HCT116 (cell line): ENCODE measurements around the gene DEPDC1B. TPM values are rescaled to one million over a fixed set of nuclear protein-coding genes. Genes with fewer than 3 reads are reported as not detected.

Experiments
- ATAC-seq: fragments of 200-7000 bp; cut with Tn5 transposase; 2 replicates; pipeline ENCODE4 v1.9.1; 2020; ENCODE audit warnings: mild to moderate bottlenecking, moderate library complexity
- BruUV-seq: library from RNA; stranded (reverse); fragments of 400-500 nt; replicated peaks from 2 replicates; lab custom pipeline; 2021; lab: Mats Ljungman, UMichigan
- CTCF ChIA-PET: fragments of 300-600 bp; sonication (Branson Sonifier 250); formaldehyde crosslinking; loops from one replicate; lab custom pipeline; 2021; ENCODE audit warnings: antibody characterized with exemption; lab: Charles Lee
- POLR2A ChIA-PET: fragments of 300-600, 350-600 bp; sonication (Branson Sonifier 250); formaldehyde crosslinking; loops from one replicate; lab custom pipeline; 2021; ENCODE audit warnings: antibody characterized with exemption; lab: Charles Lee
- RAD21 ChIA-PET, 2 experiments: fragments of 300-600 bp; sonication (Branson Sonifier 250); formaldehyde crosslinking; loops; one replicate each; lab custom pipeline; 2023; ENCODE audit warnings: low total read pairs in 2 of 2; ENCODE audit not compliant: uncharacterized antibody in 2 of 2, unreplicated experiment in 2 of 2, low non-redundant PET in 1 of 2; lab: Charles Lee
- DNase-seq: peaks from one replicate; pipeline ENCODE4 v3.0.0-alpha.2; 2010; ENCODE audit warnings: low read depth, low spot score
- H2AFZ ChIP-seq: fragments of 200-600 bp; shearing (Covaris generic), sonication (generic); 2 replicates; pipeline ENCODE4 v1.6.1; 2017; ENCODE audit warnings: low read depth, mixed run types, mixed read lengths, antibody characterized with exemption, low read length; ENCODE audit not compliant: poor library complexity, severe bottlenecking
- H3K27ac ChIP-seq: 2 replicates; pipeline ENCODE4 v1.5.1; 2012; ENCODE audit warnings: low read depth, low read length
- H3K27me3 ChIP-seq: fragments of 200-600 bp; sonication (generic); 2 replicates; pipeline ENCODE4 v1.6.1; 2016; ENCODE audit warnings: mixed run types, low read length, mixed read lengths; ENCODE audit not compliant: insufficient read depth
- H3K36me3 ChIP-seq, 2 experiments: fragments of 200-500 bp in 1 of 2; fragments of 200-600 bp in 1 of 2; sonication (Bioruptor generic) in 1 of 2; sonication (generic) in 1 of 2; 2 replicates each; pipeline versions ENCODE4 v1.5.1 to v1.6.1; 2014 to 2016; ENCODE audit warnings: low read length in 2 of 2, inconsistent platforms in 1 of 2, mixed read lengths in 1 of 2, mixed run types in 1 of 2; ENCODE audit not compliant: insufficient read depth in 2 of 2, control insufficient read depth in 1 of 2
- H3K4me1 ChIP-seq, 2 experiments: fragments of 200-600 bp in 1 of 2; sonication (generic) in 1 of 2; 2 replicates each; pipeline versions ENCODE4 v1.5.1 to v1.6.1; 2012 to 2017; ENCODE audit warnings: low read length in 2 of 2, inconsistent platforms in 1 of 2, mild to moderate bottlenecking in 1 of 2, mixed read lengths in 1 of 2, mixed run types in 1 of 2, moderate library complexity in 1 of 2; ENCODE audit not compliant: insufficient read depth in 2 of 2, control insufficient read depth in 1 of 2
- H3K4me2 ChIP-seq: fragments of 200-600 bp; sonication (generic); 2 replicates; pipeline ENCODE4 v1.6.1; 2017; ENCODE audit warnings: mixed run types, low read length, mixed read lengths
- H3K4me3 ChIP-seq, 2 experiments: fragments of 200-600 bp in 1 of 2; sonication (generic) in 1 of 2; replicated peaks in 1 of 2; 2 replicates each; pipeline ENCODE4 v1.5.1; 2011 to 2016; ENCODE audit warnings: low read length in 2 of 2, control low read depth in 1 of 2, low read depth in 1 of 2, mild to moderate bottlenecking in 1 of 2, mixed read lengths in 1 of 2, mixed run types in 1 of 2
- H3K79me2 ChIP-seq: fragments of 200-600 bp; sonication (generic); 2 replicates; pipeline ENCODE4 v1.6.1; 2017; ENCODE audit warnings: mild to moderate bottlenecking, mixed run types, low read length, moderate library complexity, mixed read lengths; ENCODE audit not compliant: insufficient read depth
- H3K9ac ChIP-seq: fragments of 200-600 bp; sonication (generic); 2 replicates; pipeline ENCODE4 v1.6.1; 2016; ENCODE audit warnings: low read length, mixed read lengths
- H3K9me2 ChIP-seq: fragments of 200-600 bp; sonication (generic), shearing (Covaris generic); 2 replicates; pipeline ENCODE4 v1.6.1; 2017; ENCODE audit warnings: mixed run types, mild to moderate bottlenecking, moderate library complexity; ENCODE audit not compliant: insufficient read depth
- H3K9me3 ChIP-seq, 2 experiments: fragments of 200-500 bp in 1 of 2; fragments of 200-600 bp in 1 of 2; sonication (Bioruptor generic) in 1 of 2; sonication (generic) in 1 of 2; 2 replicates each; pipeline ENCODE4 v1.6.1; 2014 to 2017; ENCODE audit warnings: low read length in 2 of 2, mixed read lengths in 2 of 2, inconsistent platforms in 1 of 2, low read depth in 1 of 2, mild to moderate bottlenecking in 1 of 2, mixed run types in 1 of 2, moderate library complexity in 1 of 2; ENCODE audit not compliant: control insufficient read depth in 1 of 2, insufficient read depth in 1 of 2
- H4K20me1 ChIP-seq: fragments of 200-600 bp; sonication (generic), shearing (Covaris generic); 2 replicates; pipeline ENCODE4 v1.6.1; 2017; ENCODE audit warnings: mixed run types, mild to moderate bottlenecking, moderate library complexity; ENCODE audit not compliant: insufficient read depth
- ATF3 ChIP-seq: IDR thresholded peaks from 2 replicates; pipeline ENCODE4 v1.6.1; 2012
- CBX3 ChIP-seq: IDR thresholded peaks from 2 replicates; pipeline ENCODE4 v1.6.1; 2012; ENCODE audit warnings: low read depth
- CEBPB ChIP-seq: IDR thresholded peaks from 2 replicates; pipeline ENCODE4 v1.6.1; 2012; ENCODE audit warnings: low read depth
- EGR1 ChIP-seq: IDR thresholded peaks from 2 replicates; pipeline ENCODE4 v1.6.1; 2012; ENCODE audit warnings: low read depth
- EZH2 ChIP-seq: fragments of 200-600 bp; sonication (generic); IDR thresholded peaks from 2 replicates; pipeline ENCODE4 v1.6.1; 2017; ENCODE audit warnings: antibody characterized with exemption, mixed run types
- EZH2phosphoT487 ChIP-seq: fragments of 200-600 bp; IDR thresholded peaks from 2 replicates; pipeline ENCODE4 v1.6.1; 2018; ENCODE audit warnings: antibody characterized with exemption, borderline replicate concordance
- JUND ChIP-seq: IDR thresholded peaks from 2 replicates; pipeline ENCODE4 v1.6.1; 2012
- MAX ChIP-seq: IDR thresholded peaks from 2 replicates; pipeline ENCODE4 v1.6.1; 2012
- POLR2A ChIP-seq: IDR thresholded peaks from 2 replicates; pipeline ENCODE4 v1.7.0; 2011; ENCODE audit warnings: borderline replicate concordance; ENCODE audit not compliant: insufficient read depth, insufficient read length; ENCODE audit errors: extremely low read depth
- REST ChIP-seq: IDR thresholded peaks from 2 replicates; pipeline ENCODE4 v1.6.1; 2012; ENCODE audit warnings: low read depth
- SIN3A ChIP-seq: IDR thresholded peaks from 2 replicates; pipeline ENCODE4 v1.6.1; 2012; ENCODE audit warnings: low read depth
- SP1 ChIP-seq: IDR thresholded peaks from 2 replicates; pipeline ENCODE4 v1.6.1; 2012; ENCODE audit warnings: low read depth
- SRF ChIP-seq: IDR thresholded peaks from 2 replicates; pipeline ENCODE4 v1.6.1; 2012; ENCODE audit warnings: low read depth
- TCF7L2 ChIP-seq: IDR thresholded peaks from 2 replicates; pipeline ENCODE4 v1.7.0; 2011; ENCODE audit warnings: borderline replicate concordance, inconsistent platforms; ENCODE audit not compliant: insufficient read depth, insufficient read length; ENCODE audit errors: extremely low read depth
- ZBTB33 ChIP-seq: IDR thresholded peaks from 2 replicates; pipeline ENCODE4 v1.6.1; 2011; ENCODE audit warnings: mild to moderate bottlenecking, low read length, moderate library complexity; ENCODE audit not compliant: insufficient replicate concordance; ENCODE audit errors: extremely low read depth
- ZNF274 ChIP-seq: fragments of 200-500 bp; sonication (Bioruptor generic); IDR thresholded peaks from 2 replicates; pipeline ENCODE4 v1.6.1; 2014; ENCODE audit warnings: mild to moderate bottlenecking, low read depth, low read length, inconsistent platforms
- intact Hi-C: fragments of 100-400 bp; cut with micrococcal nuclease; formaldehyde crosslinking; loops from 2 replicates; pipeline ENCODE4 v1.10.0; 2022
- total RNA-seq: library from RNA; stranded (reverse); gene quantifications from one replicate; pipeline ENCODE4 v1.2.1, GENCODE V29; 2021; ENCODE audit not compliant: unreplicated experiment

Gene DEPDC1B
- total RNA-seq, 1 experiment from 2014 or later, result 39.7 TPM

- CTCF ChIA-PET, result no interaction called here
- Histone ChIP-seq H3K79me2 (peaks cover 73% of the 10 kb centered on the region), H3K4me2 (no peak overlapping the region), H3K27ac (no peak overlapping the region), H3K9ac (no peak overlapping the region), H3K36me3 (no peaks in the 10 kb centered on the region), H3K9me3 (no peaks in the 10 kb centered on the region), H4K20me1 (no peaks in the 10 kb centered on the region), H3K4me3 (no peak overlapping the region), H3K4me1 (0 out of 4 replicates have a peak, but pooled peaks cover 0 to under 1% of the 10 kb centered on the region in 2 experiments), H3K9me2 (no peaks in the 10 kb centered on the region), H2AFZ (no peak overlapping the region), H3K27me3 (no peaks in the 10 kb centered on the region)
- POLR2A ChIA-PET, result no interaction called here
- intact Hi-C loops, result no loop called here
- no peak for TF ChIP-seq ZBTB33
- no peak for TF ChIP-seq JUND
- TF ChIP-seq SIN3A, result no peak
- TF ChIP-seq ZNF274, result no peak
- no peak for TF ChIP-seq SRF
- no peak for TF ChIP-seq EGR1
- no peak for TF ChIP-seq TCF7L2
- no peak for TF ChIP-seq CEBPB
- TF ChIP-seq EZH2, result no peak
- TF ChIP-seq ATF3, result no peak
- no peak for TF ChIP-seq EZH2phosphoT487
- no peak for TF ChIP-seq REST
- TF ChIP-seq CBX3, result no peak
- no peak for TF ChIP-seq SP1
- no peak for TF ChIP-seq MAX
- no peak for TF ChIP-seq POLR2A
- RAD21 ChIA-PET, result no interaction called here
- ATAC-seq, result no peak
- no peak for DNase-seq
- BruUV-seq, result no TSS peak
These were observed 27.2 kb downstream of the DEPDC1B start for GRCh38 chr5:60672693-60673264.
